ENCODE results near the gene PIGN. TPM values are rescaled to one million over a fixed set of nuclear protein-coding genes. Genes with fewer than 3 reads are reported as not detected.
A peak's percentile ranks its signal among the peaks of the same experiment; 100 is the strongest.

Gene PIGN
- total RNA-seq, 1 donor from 2014 or later, result 35.4 TPM

- Mint-ChIP-seq H3K27ac (peak overlapping the region; percentile 81), H3K27me3 (ENCODE audit: low read depth) (no peaks in the 10 kb centered on the region), H3K4me3 (no peak overlapping the region), H3K9me3 (peaks cover 8% of the 10 kb centered on the region), H3K4me1 (peaks cover 17% of the 10 kb centered on the region), H3K36me3 (peaks cover 3% of the 10 kb centered on the region)
- no peak for TF ChIP-seq CTCF (IDR thresholded peaks at IDR 0.05; ENCODE audit: unreplicated experiment)
- DNase-seq (ENCODE audit: low spot score in 2 of 2, unreplicated experiment in 2 of 2), result no peak
Observed at GRCh38 chr18:62030091-62030985, 156.5 kb downstream of the PIGN start.

GRCh38 chr18:62028715-62029114 is 158.1 kb downstream of the PIGN start:
- no peak for TF ChIP-seq CTCF (IDR thresholded peaks at IDR 0.05; ENCODE audit: unreplicated experiment)
- Mint-ChIP-seq H3K4me1 (peaks cover 17% of the 10 kb centered on the region), H3K27me3 (ENCODE audit: low read depth) (no peaks in the 10 kb centered on the region), H3K27ac (no peak overlapping the region), H3K4me3 (no peak overlapping the region), H3K36me3 (peaks cover 3% of the 10 kb centered on the region), H3K9me3 (peaks cover 8% of the 10 kb centered on the region)
- DNase-seq (ENCODE audit: low spot score in 2 of 2, unreplicated experiment in 2 of 2), result no peak

GRCh38 chr18:62027914-62028520 is 158.8 kb downstream of the PIGN start:
- Mint-ChIP-seq H3K4me3 (no peak overlapping the region), H3K27me3 (ENCODE audit: low read depth) (no peaks in the 10 kb centered on the region), H3K9me3 (peaks cover 8% of the 10 kb centered on the region), H3K4me1 (peaks cover 17% of the 10 kb centered on the region), H3K36me3 (peaks cover 3% of the 10 kb centered on the region), H3K27ac (no peak overlapping the region)
- no peak for TF ChIP-seq CTCF (IDR thresholded peaks at IDR 0.05; ENCODE audit: unreplicated experiment)
- no peak for DNase-seq (ENCODE audit: low spot score in 2 of 2, unreplicated experiment in 2 of 2)

- H3K27me3 Mint-ChIP-seq (ENCODE audit: low read depth), result no peaks in the 10 kb centered on the region
- peaks cover 17% of the 10 kb centered on the region for H3K4me1 Mint-ChIP-seq
- DNase-seq (ENCODE audit: low spot score in 2 of 2, unreplicated experiment in 2 of 2), result no peak
- H3K4me3 Mint-ChIP-seq, result no peak overlapping the region
- H3K36me3 Mint-ChIP-seq, result no peaks in the 10 kb centered on the region
- TF ChIP-seq CTCF (IDR thresholded peaks at IDR 0.05; ENCODE audit: unreplicated experiment), result no peak
- peaks cover 3% of the 10 kb centered on the region for H3K9me3 Mint-ChIP-seq
- no peak overlapping the region for H3K27ac Mint-ChIP-seq
Observed at GRCh38 chr18:62026586-62026985, 160.3 kb downstream of the PIGN start.

GRCh38 chr18:62024983-62025382 is 161.9 kb downstream of the PIGN start:
- no peak for DNase-seq (ENCODE audit: low spot score in 2 of 2, unreplicated experiment in 2 of 2)
- H3K4me1 Mint-ChIP-seq, result peaks cover 13% of the 10 kb centered on the region
- H3K4me3 Mint-ChIP-seq, result no peak overlapping the region
- peaks cover 4% of the 10 kb centered on the region for H3K9me3 Mint-ChIP-seq
- H3K27me3 Mint-ChIP-seq (ENCODE audit: low read depth), result no peaks in the 10 kb centered on the region
- H3K27ac Mint-ChIP-seq, result no peak overlapping the region
- H3K36me3 Mint-ChIP-seq, result no peaks in the 10 kb centered on the region
- TF ChIP-seq CTCF (IDR thresholded peaks at IDR 0.05; ENCODE audit: unreplicated experiment), result no peak
